ENCODE measurements around the gene SIRT2. TPM values are rescaled to one million over a fixed set of nuclear protein-coding genes. Genes with fewer than 3 reads are reported as not detected.
"Not testable (repeated sequence)": the region's sequence is repeated elsewhere in the genome, so short reads cannot be mapped to it uniquely, and the experiment has no call there.

SIRT2 gene
- total RNA-seq, 1 donor from 2014 or later = 60.1 TPM

DNA sequence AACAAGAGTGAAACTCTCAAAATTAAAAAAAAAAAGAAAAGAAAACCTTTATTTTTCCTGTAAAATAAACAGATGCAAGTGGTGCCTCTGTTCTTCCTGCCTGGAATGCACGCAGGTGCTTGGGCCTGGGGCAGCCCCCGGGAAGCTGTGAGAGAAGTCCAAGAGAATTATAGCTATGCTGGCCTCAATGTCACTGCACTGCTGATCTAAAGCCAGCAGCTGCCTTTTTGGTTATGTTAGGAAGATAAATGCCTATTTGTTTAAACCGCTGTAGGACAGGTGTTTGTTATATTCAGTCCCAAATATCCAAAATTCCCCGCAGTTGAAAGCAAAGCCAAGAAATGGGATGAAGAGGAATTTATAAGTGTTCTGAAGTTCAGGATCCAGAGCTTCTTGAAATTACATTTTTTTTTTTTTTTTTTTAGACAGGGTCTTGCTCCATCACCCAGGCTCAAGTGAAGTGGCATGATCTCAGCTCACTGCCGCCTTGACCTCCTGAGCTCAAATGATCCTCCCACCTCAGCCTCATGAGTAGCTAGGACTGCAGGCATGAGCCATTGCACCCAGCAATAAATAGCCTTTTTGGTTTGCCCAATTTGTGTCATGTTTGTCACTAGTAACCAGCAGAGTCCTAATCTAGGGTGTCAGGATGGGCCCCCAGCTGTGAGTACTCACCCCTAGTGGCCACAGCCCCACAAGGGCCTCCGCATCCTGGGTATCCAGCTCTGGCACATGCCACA is 23.6 kb downstream of the SIRT2 start:
- Histone ChIP-seq H3K36me3 (peaks cover 18% of the 10 kb centered on the region), H3K9me3 (no peaks in the 10 kb centered on the region), H3K27ac (no peak overlapping the region), H3K4me3 (no peak overlapping the region), H3K27me3 (ENCODE audit: low read depth) (no peaks in the 10 kb centered on the region), H3K4me1 (peaks cover 19% of the 10 kb centered on the region)
- no peak for DNase-seq
- intact Hi-C loops (cut with DNase I) = no loop called here
- no peak for ATAC-seq
- TF ChIP-seq, protein P1, sequence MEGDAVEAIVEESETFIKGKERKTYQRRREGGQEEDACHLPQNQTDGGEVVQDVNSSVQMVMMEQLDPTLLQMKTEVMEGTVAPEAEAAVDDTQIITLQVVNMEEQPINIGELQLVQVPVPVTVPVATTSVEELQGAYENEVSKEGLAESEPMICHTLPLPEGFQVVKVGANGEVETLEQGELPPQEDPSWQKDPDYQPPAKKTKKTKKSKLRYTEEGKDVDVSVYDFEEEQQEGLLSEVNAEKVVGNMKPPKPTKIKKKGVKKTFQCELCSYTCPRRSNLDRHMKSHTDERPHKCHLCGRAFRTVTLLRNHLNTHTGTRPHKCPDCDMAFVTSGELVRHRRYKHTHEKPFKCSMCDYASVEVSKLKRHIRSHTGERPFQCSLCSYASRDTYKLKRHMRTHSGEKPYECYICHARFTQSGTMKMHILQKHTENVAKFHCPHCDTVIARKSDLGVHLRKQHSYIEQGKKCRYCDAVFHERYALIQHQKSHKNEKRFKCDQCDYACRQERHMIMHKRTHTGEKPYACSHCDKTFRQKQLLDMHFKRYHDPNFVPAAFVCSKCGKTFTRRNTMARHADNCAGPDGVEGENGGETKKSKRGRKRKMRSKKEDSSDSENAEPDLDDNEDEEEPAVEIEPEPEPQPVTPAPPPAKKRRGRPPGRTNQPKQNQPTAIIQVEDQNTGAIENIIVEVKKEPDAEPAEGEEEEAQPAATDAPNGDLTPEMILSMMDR (IDR thresholded peaks at IDR 0.05) = no peak

DNA sequence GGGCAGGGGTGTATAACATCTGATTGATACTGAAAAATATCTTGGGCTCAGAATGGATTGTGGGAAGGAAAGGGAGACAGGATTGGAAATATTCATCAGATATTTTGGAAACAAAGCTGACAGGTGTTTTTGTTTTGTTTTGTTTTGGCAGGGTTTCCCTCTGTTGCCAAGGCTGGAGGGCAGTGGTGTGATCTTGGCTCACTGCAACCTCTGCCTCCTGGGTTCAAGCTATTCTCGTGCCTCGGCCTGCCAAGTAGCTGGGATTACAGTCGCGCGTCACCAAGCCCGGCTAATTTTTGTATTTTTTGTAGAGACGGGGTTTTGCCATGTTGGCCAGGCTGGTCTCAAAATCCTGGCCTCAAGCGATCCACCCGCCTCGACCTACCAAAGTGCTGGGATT is 26.0 kb downstream of the SIRT2 start:
- H3K9me3 ChIP-seq; intact Hi-C loops (cut with DNase I); H3K4me3 ChIP-seq; DNase-seq; ATAC-seq; H3K27ac ChIP-seq; H3K36me3 ChIP-seq; H3K27me3 ChIP-seq (ENCODE audit: low read depth): not testable (repeated sequence)
- peaks cover 33% of the 10 kb centered on the region for H3K4me1 ChIP-seq

DNA sequence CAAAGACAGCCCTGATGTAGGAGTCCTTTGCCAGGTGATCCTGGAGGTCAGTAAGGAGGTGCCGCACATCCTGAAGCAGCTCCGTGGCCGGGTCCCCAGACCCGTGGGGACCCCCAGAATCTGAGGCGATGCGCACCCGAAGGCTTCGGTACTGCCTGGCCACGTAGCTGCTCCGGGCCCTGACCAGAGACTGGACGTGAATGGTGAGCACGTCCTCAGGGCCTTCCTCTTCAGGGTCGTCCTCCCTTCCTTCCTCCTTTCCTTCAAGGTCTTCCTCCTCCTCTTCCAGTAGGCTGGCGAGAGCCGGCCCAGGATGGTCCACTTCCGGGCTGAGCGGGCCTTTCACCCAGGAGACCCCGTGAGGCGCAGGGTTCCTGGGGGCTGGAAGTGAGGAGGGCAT is 28.8 kb downstream of the SIRT2 start:
- intact Hi-C loops (cut with DNase I) = no loop called here
- Histone ChIP-seq H3K27me3 (ENCODE audit: low read depth) (no peaks in the 10 kb centered on the region), H3K27ac (peak overlapping the region; percentile 65), H3K36me3 (no peaks in the 10 kb centered on the region), H3K9me3 (no peaks in the 10 kb centered on the region), H3K4me1 (peaks cover 18% of the 10 kb centered on the region), H3K4me3 (peak overlapping the region; percentile 60)
- TF ChIP-seq, protein P1 (IDR thresholded peaks at IDR 0.05) = no peak
- DNase-seq (no peak), ATAC-seq (peak; percentile 1 to 2)

DNA sequence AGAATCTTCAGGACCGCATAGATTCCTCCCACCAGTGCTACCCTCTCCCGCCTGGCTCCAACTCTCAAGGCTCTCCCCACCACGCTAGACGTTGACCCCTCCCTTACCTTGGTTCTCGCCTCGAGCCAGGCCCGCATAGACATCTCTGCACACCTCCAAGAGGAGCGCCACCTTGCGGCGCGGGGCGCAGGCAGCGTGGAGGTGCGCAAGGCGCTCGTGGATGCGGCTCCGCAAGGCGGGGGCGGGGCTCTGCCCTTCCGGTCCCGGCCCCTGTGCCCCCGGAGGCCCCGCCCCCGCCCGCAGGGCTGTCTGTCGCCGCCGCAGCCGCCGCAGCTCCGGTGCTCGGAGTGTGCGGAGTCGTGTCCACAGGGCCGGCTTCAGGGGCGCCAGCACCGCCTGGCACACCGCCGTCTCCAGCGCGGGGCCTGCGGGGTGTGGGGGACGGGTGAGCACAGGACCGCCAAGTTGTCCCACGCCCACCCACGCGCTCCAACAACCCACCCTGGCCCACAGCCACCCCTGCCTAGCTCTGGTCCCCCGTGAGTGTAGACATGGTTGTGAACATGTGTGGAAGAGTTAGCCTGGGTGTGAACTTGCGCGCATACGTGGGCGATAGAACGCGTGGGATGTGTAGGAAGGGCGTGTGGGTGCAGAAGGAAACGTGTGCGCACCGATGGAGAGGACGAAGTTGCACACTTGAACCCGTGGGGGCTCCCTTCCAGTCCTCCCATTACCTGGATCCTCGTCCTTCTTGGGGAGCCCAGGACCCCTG is 29.4 kb downstream of the SIRT2 start:
- ATAC-seq (peak; percentile 97 to 98), DNase-seq (peak; percentile 95)
- Histone ChIP-seq H3K4me1 (peaks cover 23% of the 10 kb centered on the region), H3K4me3 (peak overlapping the region; percentile 60), H3K36me3 (no peaks in the 10 kb centered on the region), H3K27me3 (ENCODE audit: low read depth) (no peaks in the 10 kb centered on the region), H3K27ac (peak overlapping the region; percentile 65), H3K9me3 (no peaks in the 10 kb centered on the region)
- intact Hi-C loops (cut with DNase I) = no loop called here
- TF ChIP-seq, protein P1 (IDR thresholded peaks at IDR 0.05) = peak; percentile 90

DNA sequence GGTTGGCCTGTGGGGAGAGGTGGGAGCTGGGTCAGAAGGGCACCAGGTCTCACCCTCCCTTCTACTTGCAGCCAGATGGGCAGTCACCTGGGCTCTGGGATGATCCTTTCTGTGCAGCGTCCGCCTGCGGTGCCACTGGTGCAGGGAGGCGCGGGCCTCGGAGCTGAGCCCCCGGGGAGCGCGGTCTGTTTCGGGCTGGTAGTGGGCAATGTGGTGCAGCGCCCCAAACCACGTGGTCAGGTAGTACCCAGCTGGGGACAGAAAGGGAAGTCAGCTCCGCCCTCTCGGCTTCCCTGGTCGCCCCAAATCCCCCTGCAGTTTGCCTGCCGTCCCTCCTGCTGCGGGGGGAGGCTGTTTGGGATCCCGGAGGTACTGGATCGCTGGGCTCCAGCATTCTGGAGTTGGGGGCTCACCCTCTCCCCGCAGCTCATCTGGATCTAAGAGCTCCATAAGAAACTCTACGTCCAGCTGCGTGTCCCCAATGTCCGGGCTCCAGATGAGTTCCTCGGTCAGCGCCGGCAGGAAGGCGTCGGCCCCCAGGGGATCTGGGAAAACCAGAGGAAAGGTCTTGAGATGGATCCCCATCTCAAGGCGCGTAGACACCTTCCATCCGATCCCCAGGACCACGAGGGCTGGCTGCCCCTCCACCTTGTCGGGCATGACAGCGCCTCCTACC is 30.1 kb downstream of the SIRT2 start:
- TF ChIP-seq, protein P1 (IDR thresholded peaks at IDR 0.05) = no peak
- intact Hi-C loops (cut with DNase I) = no loop called here
- DNase-seq (no peak), ATAC-seq (peak; percentile 25 to 31)
- no peaks in the 10 kb centered on the region for H3K9me3 ChIP-seq
- no peaks in the 10 kb centered on the region for H3K27me3 ChIP-seq (ENCODE audit: low read depth)
- H3K36me3 ChIP-seq = no peaks in the 10 kb centered on the region
- peak overlapping the region; percentile 60 for H3K4me3 ChIP-seq
- peak overlapping the region; percentile 65 for H3K27ac ChIP-seq
- H3K4me1 ChIP-seq = peaks cover 30% of the 10 kb centered on the region
